Cerebellar nuclear complex (tissue), 1 donor: ENCODE data around the gene LINC01488.

Experiments
- DNase-seq, 2 experiments: peaks; one replicate each; lab custom pipeline; 2025; lab: John Stamatoyannopoulos, UW

LINC01488 gene

GRCh38 chr11:69463995-69464960 is 17.2 kb upstream of the LINC01488 start:
- no peak for DNase-seq

- no peak for DNase-seq
Measured at GRCh38 chr11:69465236-69466000, 16.0 kb upstream of the LINC01488 start.

GRCh38 chr11:69466039-69466438 is 15.4 kb upstream of the LINC01488 start:
- no peak for DNase-seq

- no peak for DNase-seq
Measured at GRCh38 chr11:69467196-69467595, 14.3 kb upstream of the LINC01488 start.

DNA sequence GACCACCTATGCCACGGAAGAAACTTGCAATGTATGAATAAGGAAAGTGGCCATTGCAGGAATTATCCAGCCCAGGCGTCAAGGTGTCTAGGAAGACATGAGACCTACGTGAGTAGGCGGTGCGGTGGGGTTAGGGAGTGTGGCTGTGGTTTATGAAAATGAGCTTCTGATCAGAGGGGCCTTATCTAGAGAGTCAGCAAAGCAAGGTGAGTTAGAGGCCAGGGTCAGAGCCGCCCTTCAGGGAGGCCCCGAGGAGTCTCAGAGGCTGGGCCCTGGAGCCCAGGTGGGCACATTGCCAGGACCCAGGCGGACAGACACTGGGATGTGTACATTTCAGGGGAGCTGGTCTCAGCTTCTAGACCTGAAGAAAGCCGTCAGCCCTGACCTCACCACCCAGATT is 13.8 kb upstream of the LINC01488 start:
- no peak for DNase-seq

GRCh38 chr11:69468221-69468620 is 13.2 kb upstream of the LINC01488 start:
- DNase-seq, result no peak

GRCh38 chr11:69468911-69469885 is 12.3 kb upstream of the LINC01488 start:
- DNase-seq, result no peak

GRCh38 chr11:69470301-69470700 is 11.2 kb upstream of the LINC01488 start:
- DNase-seq, result no peak

DNA sequence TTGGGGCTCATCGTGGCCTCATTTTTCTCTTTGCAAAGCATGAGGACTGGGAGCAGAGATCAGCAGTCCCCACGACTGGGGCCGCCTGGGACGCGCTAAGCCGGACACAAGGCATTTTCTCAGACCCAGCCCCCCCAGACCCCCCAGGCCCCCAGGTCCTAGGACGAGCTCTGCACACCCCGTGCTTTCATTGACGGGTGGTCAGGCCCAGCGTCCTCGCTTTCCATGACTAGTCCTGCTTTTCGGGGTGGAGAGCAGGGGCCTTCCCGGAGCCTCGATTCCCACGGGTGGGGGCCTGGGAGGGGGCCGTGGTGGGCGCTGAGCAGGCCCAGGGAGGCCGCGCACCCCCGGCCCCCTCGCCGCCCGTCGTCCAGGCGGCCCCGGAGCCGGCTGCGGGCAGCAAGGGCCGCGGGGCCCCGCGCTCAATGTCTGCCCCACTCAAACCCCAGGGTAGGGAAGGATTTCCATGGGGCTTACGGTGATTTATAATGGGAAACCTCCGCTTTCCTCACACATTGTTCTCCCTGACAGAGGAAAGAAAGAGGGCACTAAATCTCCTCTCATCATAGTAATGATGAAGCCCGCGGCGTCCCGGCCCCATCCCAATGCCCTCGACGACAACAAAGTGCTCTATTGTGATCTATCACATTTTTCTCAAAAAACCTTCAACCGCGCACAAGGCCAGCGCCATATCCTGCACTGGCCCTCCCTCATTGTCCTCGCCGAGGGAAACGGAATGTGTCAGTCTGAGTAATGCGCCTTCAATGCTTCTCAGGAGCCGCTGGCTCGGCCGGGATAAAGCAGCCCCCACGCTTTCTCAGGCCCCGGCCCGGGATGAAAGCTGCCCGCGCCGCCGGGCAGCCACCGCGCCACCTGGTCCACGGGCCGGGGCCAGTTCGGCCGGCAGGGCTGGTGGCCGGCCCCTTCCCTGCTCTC is 10.4 kb upstream of the LINC01488 start:
- DNase-seq, result no peak

GRCh38 chr11:69471729-69472540 is 9.5 kb upstream of the LINC01488 start:
- no peak for DNase-seq

GRCh38 chr11:69472541-69473275 is 8.8 kb upstream of the LINC01488 start:
- DNase-seq, result no peak

GRCh38 chr11:69473276-69473845 is 8.1 kb upstream of the LINC01488 start:
- no peak for DNase-seq

DNA sequence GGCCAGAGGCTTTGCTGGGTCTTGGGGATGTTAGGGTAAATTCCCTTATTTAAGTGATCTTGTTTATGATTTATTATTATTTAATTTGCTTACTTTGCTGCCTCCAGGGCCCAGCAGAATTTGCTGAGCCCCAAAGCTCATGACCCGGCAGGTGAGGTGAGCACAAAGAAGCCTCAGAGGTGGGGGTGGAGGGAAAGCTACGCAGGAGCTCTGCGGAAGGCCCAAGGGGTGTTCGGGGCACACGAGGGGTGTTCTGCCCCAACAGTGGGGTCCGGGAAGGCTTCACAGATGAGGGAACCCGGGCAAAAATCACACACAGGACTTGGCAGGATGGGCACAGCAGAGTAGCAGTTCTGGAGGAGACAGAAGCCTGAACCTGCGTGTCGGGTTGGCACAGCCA is 6.7 kb upstream of the LINC01488 start:
- no peak for DNase-seq

GRCh38 chr11:69475141-69475865 is 6.2 kb upstream of the LINC01488 start:
- no peak for DNase-seq

DNA sequence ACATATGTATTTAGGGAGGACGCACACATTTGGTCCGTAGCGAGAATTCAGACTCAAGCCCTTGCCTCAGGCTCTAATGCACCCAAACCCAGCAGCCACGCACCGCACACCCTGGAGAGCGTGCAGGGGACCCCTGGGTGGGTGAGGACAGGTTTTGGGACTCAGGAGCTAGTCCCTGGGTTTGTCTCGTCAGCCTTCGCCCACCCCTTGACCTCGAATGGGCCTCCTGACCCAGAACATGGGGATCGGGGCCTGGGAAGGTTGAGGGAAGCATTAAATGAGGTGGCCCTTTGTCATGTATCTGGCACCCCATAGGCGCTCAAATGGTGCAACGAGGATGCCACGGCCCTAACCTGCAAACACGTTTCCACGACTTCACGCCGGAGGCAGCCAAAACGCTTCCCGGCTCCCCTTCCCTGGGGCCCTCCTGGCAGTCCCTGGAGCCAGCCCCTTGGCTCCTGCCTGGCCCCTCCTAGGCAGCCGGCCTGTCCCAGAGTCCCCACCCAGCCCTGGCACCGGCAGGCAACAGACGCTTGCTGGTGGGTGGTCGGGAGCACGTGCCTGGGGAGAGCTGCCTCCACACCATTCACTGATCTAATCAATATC is 5.5 kb upstream of the LINC01488 start:
- DNase-seq, result no peak

- no peak for DNase-seq
Measured at GRCh38 chr11:69476509-69476961, 4.9 kb upstream of the LINC01488 start.

DNA sequence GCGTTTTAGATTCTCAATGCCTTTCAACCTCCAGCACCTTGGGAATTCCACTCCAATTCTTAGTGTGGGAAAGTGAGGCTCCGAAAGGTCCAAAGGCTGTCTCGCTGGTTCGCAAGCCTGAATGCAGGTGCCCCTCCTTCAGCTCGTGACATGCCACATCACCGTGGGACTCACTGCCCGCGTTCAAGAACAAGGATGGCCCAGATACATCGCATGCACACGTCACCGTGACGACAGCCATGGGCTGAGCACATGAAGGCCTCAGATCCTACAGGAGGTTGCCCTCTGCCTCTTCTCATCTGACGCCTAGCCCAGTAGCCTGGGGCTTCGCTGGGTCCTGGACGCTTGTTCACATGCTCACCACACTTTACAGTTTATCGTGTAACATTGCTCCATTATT is 4.4 kb upstream of the LINC01488 start:
- DNase-seq, result no peak
